CD4-positive, alpha-beta T cell (primary cell): ENCODE data around the gene TARS3. TPM values are rescaled to one million over a fixed set of nuclear protein-coding genes. Genes with fewer than 3 reads are reported as not detected.
A peak's percentile ranks its signal among the peaks of the same experiment; 100 is the strongest.

ENCODE experiments used
- ATAC-seq: fragments of 200-7000 bp; cut with Tn5 transposase; one replicate; pipeline ENCODE4 v1.10.0; 2022; ENCODE audit warnings: mild to moderate bottlenecking; ENCODE audit not compliant: poor library complexity
- CTCF ChIA-PET: fragments of 350-600 bp; sonication (Branson Sonifier 250); formaldehyde crosslinking; loops from one replicate; lab custom pipeline; 2021; ENCODE audit warnings: antibody characterized with exemption, inconsistent platforms; lab: Charles Lee
- POLR2A ChIA-PET: fragments of 350-600 bp; sonication (Branson Sonifier 250); formaldehyde crosslinking; loops from one replicate; lab custom pipeline; 2021; ENCODE audit warnings: antibody characterized with exemption, inconsistent platforms; lab: Charles Lee
- DNase-seq, 14 experiments: peaks; one replicate each; pipeline ENCODE4 v3.0.0-alpha.2; 2013 to 2020; ENCODE audit warnings: mixed read lengths in 2 of 14
- H3K27ac ChIP-seq, 2 donors: one replicate each; pipeline versions ENCODE4 v1.5.1 to v1.7.0; 2013; ENCODE audit warnings: low read length in 2 of 2, low read depth in 1 of 2, mild to moderate bottlenecking in 1 of 2
- H3K27me3 ChIP-seq, 2 experiments: 1 replicate in 1 of 2; 2 replicates in 1 of 2; pipeline versions ENCODE4 v1.6.1 to v1.7.0; 2013; ENCODE audit warnings: low read length in 2 of 2, control low read depth in 1 of 2, mild to moderate bottlenecking in 1 of 2, moderate library complexity in 1 of 2; ENCODE audit not compliant: insufficient read depth in 2 of 2, control insufficient read depth in 1 of 2
- H3K36me3 ChIP-seq: one replicate; pipeline ENCODE4 v1.6.1; 2013; ENCODE audit warnings: low read length, control low read depth; ENCODE audit not compliant: insufficient read depth
- H3K4me1 ChIP-seq: one replicate; pipeline ENCODE4 v1.6.1; 2013; ENCODE audit warnings: low read length, control low read depth; ENCODE audit not compliant: insufficient read depth
- H3K4me3 ChIP-seq: one replicate; pipeline ENCODE4 v1.5.1; 2013; ENCODE audit warnings: mild to moderate bottlenecking, low read length, moderate library complexity
- H3K9me3 ChIP-seq, 2 experiments: 1 replicate in 1 of 2; 2 replicates in 1 of 2; pipeline versions ENCODE4 v1.6.1 to v1.7.0; 2013; ENCODE audit warnings: low read length in 2 of 2, mild to moderate bottlenecking in 2 of 2, control low read depth in 1 of 2, moderate library complexity in 1 of 2; ENCODE audit not compliant: control insufficient read depth in 1 of 2, insufficient read depth in 1 of 2
- H3K27ac Mint-ChIP-seq: one replicate; pipeline ENCODE4 v1.8.0; 2020; ENCODE audit warnings: mixed read lengths
- H3K27me3 Mint-ChIP-seq: one replicate; pipeline ENCODE4 v1.8.0; 2021; ENCODE audit warnings: mixed read lengths
- H3K36me3 Mint-ChIP-seq: one replicate; pipeline ENCODE4 v1.8.0; 2021; ENCODE audit warnings: low read depth, mixed read lengths
- H3K4me1 Mint-ChIP-seq: one replicate; pipeline ENCODE4 v1.8.0; 2021; ENCODE audit warnings: low read depth, mixed read lengths
- H3K4me3 Mint-ChIP-seq: one replicate; pipeline ENCODE4 v1.8.0; 2020; ENCODE audit warnings: mild to moderate bottlenecking, mixed read lengths
- H3K9me3 Mint-ChIP-seq: one replicate; pipeline ENCODE4 v1.8.0; 2020; ENCODE audit warnings: mixed read lengths
- intact Hi-C, 2 experiments: fragments of 100-400 bp; cut with DNase I in 1 of 2; cut with micrococcal nuclease in 1 of 2; formaldehyde crosslinking; loops; one replicate each; pipeline versions ENCODE4 v1.15.1 to v1.9.0; 2023 to 2025; cut with DNase I, micrococcal nuclease
- total RNA-seq, 174 experiments: library from RNA in 2 of 174; stranded (reverse) in 2 of 174; gene quantifications; one replicate each; pipeline ENCODE4 v1.2.3 and lab custom pipeline; 2021 to 2026
- TF ChIP-seq, protein P1 (sequence below): fragments of 200-600 bp; IDR thresholded peaks from one replicate; pipeline ENCODE4 v1.8.0; 2022; ENCODE audit warnings: antibody characterized with exemption, mild to moderate bottlenecking

The TARS3 gene
- total RNA-seq, 2 experiments from 2014 or later, result 16.6 to 18.1 TPM

DNA sequence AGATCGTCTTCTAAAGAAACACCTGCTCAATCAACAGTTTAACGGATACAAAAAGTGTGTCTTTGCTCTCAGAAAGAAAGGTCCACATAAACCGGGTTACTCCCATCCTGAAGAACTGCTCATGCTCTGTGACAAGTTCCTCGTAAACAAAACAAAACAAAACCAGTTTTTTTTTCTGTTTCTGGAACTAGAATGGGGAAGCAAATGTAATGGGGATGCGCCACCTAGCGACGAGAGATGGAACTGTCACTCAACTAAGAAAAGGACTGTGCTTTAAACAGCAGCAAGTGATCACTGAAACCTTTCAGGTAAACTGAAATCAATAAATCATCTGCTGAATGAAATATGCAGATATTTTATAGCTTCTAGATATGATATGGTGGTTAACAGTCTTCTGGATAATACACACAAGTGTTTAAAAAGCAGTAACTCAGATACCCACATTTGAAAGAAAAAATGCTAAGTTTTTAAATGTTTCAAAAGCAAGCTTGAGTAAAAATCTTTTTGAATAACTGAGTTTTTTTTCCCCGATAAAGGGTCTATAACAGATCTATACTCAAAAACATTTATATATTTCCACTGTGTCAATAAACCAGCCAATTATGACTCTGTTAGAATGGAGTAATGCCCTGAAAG is 83.0 kb downstream of the TARS3 start:
- H3K4me3 ChIP-seq, result no peak overlapping the region
- intact Hi-C loops, result loop anchor here (1.0 to 10.0 kb wide), 8 partner anchors 341 to 1706 kb away; partner anchors contain the start of genes ASB7 (in 1 of the 2), LINS1 (in 1 of the 2) and SNRPA1 (in 1 of the 2)
- POLR2A ChIA-PET, result interaction anchor here (0.9 to 3.3 kb wide), 7 partner anchors 11 to 353 kb away, joined by 3 to 33 read pairs (median 4); partner anchors contain the start of genes SNRPA1, TARS3 and TM2D3
- Mint-ChIP-seq H3K27ac (peak overlapping the region; percentile 71), H3K4me3 (no peak overlapping the region), H3K4me1 (peaks cover 42% of the 10 kb centered on the region), H3K9me3 (no peaks in the 10 kb centered on the region), H3K27me3 (no peaks in the 10 kb centered on the region), H3K36me3 (peaks cover 91% of the 10 kb centered on the region)
- CTCF ChIA-PET, result interaction anchor here (0.6 to 2.8 kb wide), 13 partner anchors 9 to 389 kb away, joined by 3 to 18 read pairs (median 5); partner anchors contain the start of genes CHSY1, SNRPA1, TARS3 and TM2D3
- TF ChIP-seq, protein P1, sequence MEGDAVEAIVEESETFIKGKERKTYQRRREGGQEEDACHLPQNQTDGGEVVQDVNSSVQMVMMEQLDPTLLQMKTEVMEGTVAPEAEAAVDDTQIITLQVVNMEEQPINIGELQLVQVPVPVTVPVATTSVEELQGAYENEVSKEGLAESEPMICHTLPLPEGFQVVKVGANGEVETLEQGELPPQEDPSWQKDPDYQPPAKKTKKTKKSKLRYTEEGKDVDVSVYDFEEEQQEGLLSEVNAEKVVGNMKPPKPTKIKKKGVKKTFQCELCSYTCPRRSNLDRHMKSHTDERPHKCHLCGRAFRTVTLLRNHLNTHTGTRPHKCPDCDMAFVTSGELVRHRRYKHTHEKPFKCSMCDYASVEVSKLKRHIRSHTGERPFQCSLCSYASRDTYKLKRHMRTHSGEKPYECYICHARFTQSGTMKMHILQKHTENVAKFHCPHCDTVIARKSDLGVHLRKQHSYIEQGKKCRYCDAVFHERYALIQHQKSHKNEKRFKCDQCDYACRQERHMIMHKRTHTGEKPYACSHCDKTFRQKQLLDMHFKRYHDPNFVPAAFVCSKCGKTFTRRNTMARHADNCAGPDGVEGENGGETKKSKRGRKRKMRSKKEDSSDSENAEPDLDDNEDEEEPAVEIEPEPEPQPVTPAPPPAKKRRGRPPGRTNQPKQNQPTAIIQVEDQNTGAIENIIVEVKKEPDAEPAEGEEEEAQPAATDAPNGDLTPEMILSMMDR, result peak; percentile 98
- no peaks in the 10 kb centered on the region for H3K27me3 ChIP-seq
- peak; percentile 66 for ATAC-seq
- H3K36me3 ChIP-seq, result peaks cover 42% of the 10 kb centered on the region
- peak overlapping the region; percentile 43 to 74 for H3K27ac ChIP-seq
- peaks cover 18% of the 10 kb centered on the region for H3K4me1 ChIP-seq
- DNase-seq, result peak; percentile 62 to 90 (median 72)
- no peaks in the 10 kb centered on the region for H3K9me3 ChIP-seq

DNA sequence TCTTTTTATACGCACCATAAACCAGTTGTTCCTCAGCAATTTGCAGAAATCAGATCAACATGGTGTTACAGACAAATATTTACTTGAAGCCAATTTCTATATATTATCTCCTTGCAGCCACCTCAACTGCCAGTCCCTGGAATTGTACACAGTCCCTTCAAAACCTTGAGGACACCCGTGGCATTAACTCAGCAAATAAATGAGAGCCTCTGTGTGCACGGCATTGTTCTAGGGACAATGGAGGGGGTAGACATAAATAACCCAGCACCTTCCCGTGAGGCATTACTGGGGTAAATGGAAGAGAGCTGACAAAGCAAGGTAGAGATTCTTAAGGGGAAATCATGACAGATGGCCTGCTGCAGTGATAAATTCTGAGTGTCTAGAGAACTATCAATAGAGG is 84.6 kb downstream of the TARS3 start:
- Mint-ChIP-seq H3K27me3 (no peaks in the 10 kb centered on the region), H3K4me3 (no peak overlapping the region), H3K9me3 (no peaks in the 10 kb centered on the region), H3K27ac (no peak overlapping the region), H3K4me1 (peaks cover 29% of the 10 kb centered on the region), H3K36me3 (peaks cover 76% of the 10 kb centered on the region)
- DNase-seq, result no peak
- no peaks in the 10 kb centered on the region for H3K9me3 ChIP-seq
- peaks cover 18% of the 10 kb centered on the region for H3K4me1 ChIP-seq
- intact Hi-C loops, result loop anchor here (2.0 to 10.0 kb wide), 6 partner anchors 341 to 1705 kb away; partner anchors contain the start of genes ASB7 (in 1 of the 2) and LINS1 (in 1 of the 2)
- ATAC-seq, result no peak
- CTCF ChIA-PET, result interaction anchor here (2.2 kb wide), 1 partner anchor 340 kb away, joined by 8 read pairs; no protein-coding TSS in a partner anchor
- TF ChIP-seq, protein P1, result no peak
- H3K4me3 ChIP-seq, result no peak overlapping the region
- peaks cover 26% of the 10 kb centered on the region for H3K36me3 ChIP-seq
- POLR2A ChIA-PET, result no interaction called here
- H3K27me3 ChIP-seq, result no peaks in the 10 kb centered on the region
- H3K27ac ChIP-seq, result no peak overlapping the region

- no peaks in the 10 kb centered on the region for H3K27me3 Mint-ChIP-seq
- intact Hi-C loops, result no loop called here
- no peak overlapping the region for H3K4me3 Mint-ChIP-seq
- DNase-seq (no peak), ATAC-seq (no peak)
- H3K9me3 Mint-ChIP-seq, result no peaks in the 10 kb centered on the region
- Histone ChIP-seq H3K36me3 (peaks cover 20% of the 10 kb centered on the region), H3K4me3 (no peak overlapping the region), H3K9me3 (no peaks in the 10 kb centered on the region), H3K27me3 (no peaks in the 10 kb centered on the region), H3K4me1 (peaks cover 15% of the 10 kb centered on the region), H3K27ac (no peak overlapping the region)
- ChIA-PET CTCF (no interaction called here), POLR2A (no interaction called here)
- TF ChIP-seq, protein P1, result no peak
- peaks cover 29% of the 10 kb centered on the region for H3K4me1 Mint-ChIP-seq
- H3K36me3 Mint-ChIP-seq, result peaks cover 74% of the 10 kb centered on the region
- H3K27ac Mint-ChIP-seq, result no peak overlapping the region
These were observed 86.4 kb downstream of the TARS3 start for GRCh38 chr15:101637919-101638318.
